ENCODE results near the gene GSTO1. TPM values are rescaled to one million over a fixed set of nuclear protein-coding genes. Genes with fewer than 3 reads are reported as not detected.
A peak's percentile ranks its signal among the peaks of the same experiment; 100 is the strongest.

The GSTO1 gene
- total RNA-seq, 1 donor from 2014 or later: 414 TPM

GRCh38 chr10:104260775-104261115 lies 6.1 kb downstream of the GSTO1 start:
- no peak overlapping the region for H3K4me3 ChIP-seq (ENCODE audit: low read depth, low read length)
- no peak for TF ChIP-seq CTCF (IDR thresholded peaks at IDR 0.05; ENCODE audit: insufficient read depth, low read length, poor library complexity, severe bottlenecking)
- peaks cover 2% of the 10 kb centered on the region for H3K36me3 ChIP-seq (ENCODE audit: control insufficient read depth, insufficient read depth, low read length)
- DNase-seq (ENCODE audit: low read depth): no peak
- no peaks in the 10 kb centered on the region for H3K27me3 ChIP-seq (ENCODE audit: control insufficient read depth, insufficient read depth, low read length)

- TF ChIP-seq CTCF (IDR thresholded peaks at IDR 0.05; ENCODE audit: insufficient read depth, low read length, poor library complexity, severe bottlenecking): no peak
- H3K4me3 ChIP-seq (ENCODE audit: low read depth, low read length): no peak overlapping the region
- peaks cover 2% of the 10 kb centered on the region for H3K36me3 ChIP-seq (ENCODE audit: control insufficient read depth, insufficient read depth, low read length)
- no peak for DNase-seq (ENCODE audit: low read depth)
- no peaks in the 10 kb centered on the region for H3K27me3 ChIP-seq (ENCODE audit: control insufficient read depth, insufficient read depth, low read length)
Observed at GRCh38 chr10:104262055-104262454, 7.4 kb downstream of the GSTO1 start.

- no peak for TF ChIP-seq CTCF (IDR thresholded peaks at IDR 0.05; ENCODE audit: insufficient read depth, low read length, poor library complexity, severe bottlenecking)
- peaks cover 2% of the 10 kb centered on the region for H3K36me3 ChIP-seq (ENCODE audit: control insufficient read depth, insufficient read depth, low read length)
- no peaks in the 10 kb centered on the region for H3K27me3 ChIP-seq (ENCODE audit: control insufficient read depth, insufficient read depth, low read length)
- no peak overlapping the region for H3K4me3 ChIP-seq (ENCODE audit: low read depth, low read length)
- no peak for DNase-seq (ENCODE audit: low read depth)
Observed at GRCh38 chr10:104264783-104265182, 10.1 kb downstream of the GSTO1 start.

GRCh38 chr10:104267721-104268404 lies 13.2 kb downstream of the GSTO1 start:
- no peak for TF ChIP-seq CTCF (IDR thresholded peaks at IDR 0.05; ENCODE audit: insufficient read depth, low read length, poor library complexity, severe bottlenecking)
- H3K4me3 ChIP-seq (ENCODE audit: low read depth, low read length): peak overlapping the region; percentile 58
- H3K27me3 ChIP-seq (ENCODE audit: control insufficient read depth, insufficient read depth, low read length): no peaks in the 10 kb centered on the region
- H3K36me3 ChIP-seq (ENCODE audit: control insufficient read depth, insufficient read depth, low read length): no peaks in the 10 kb centered on the region
- no peak for DNase-seq (ENCODE audit: low read depth)

- Histone ChIP-seq H3K27me3 (ENCODE audit: control insufficient read depth, insufficient read depth, low read length) (no peaks in the 10 kb centered on the region), H3K36me3 (ENCODE audit: control insufficient read depth, insufficient read depth, low read length) (no peaks in the 10 kb centered on the region), H3K4me3 (ENCODE audit: low read depth, low read length) (peak overlapping the region; percentile 58)
- no peak for TF ChIP-seq CTCF (IDR thresholded peaks at IDR 0.05; ENCODE audit: insufficient read depth, low read length, poor library complexity, severe bottlenecking)
- no peak for DNase-seq (ENCODE audit: low read depth)
Observed at GRCh38 chr10:104268405-104268712, 13.7 kb downstream of the GSTO1 start.

Measured in kidney epithelial cell (primary cell).